ENCODE measurements around the gene GABRE.

Gene GABRE

GRCh38 chrX:151974336-151975227 lies at the start of gene GABRE:
TSS of gene GABRE (minus strand) at chrX:151974676. CDS start at chrX:151974625, 51 bp downstream.
- DNase-seq (ENCODE audit: low read depth, low spot score) = no peak

GRCh38 chrX:152020888-152021287 lies 46.4 kb upstream of the GABRE start:
- DNase-seq (ENCODE audit: low read depth, low spot score) = no peak

- no peak for DNase-seq (ENCODE audit: low read depth, low spot score)
Observed at GRCh38 chrX:151999813-152000212, 25.3 kb upstream of the GABRE start.

GRCh38 chrX:151997539-151997938 lies 23.1 kb upstream of the GABRE start:
- no peak for DNase-seq (ENCODE audit: low read depth, low spot score)

- DNase-seq (ENCODE audit: low read depth, low spot score) = no peak
Observed at GRCh38 chrX:151996347-151996746, 21.9 kb upstream of the GABRE start.

GRCh38 chrX:151994476-151994875 lies 20.0 kb upstream of the GABRE start:
- no peak for DNase-seq (ENCODE audit: low read depth, low spot score)

GRCh38 chrX:151988706-151989299 lies 14.3 kb upstream of the GABRE start:
- DNase-seq (ENCODE audit: low read depth, low spot score) = no peak

- DNase-seq (ENCODE audit: low read depth, low spot score) = no peak
Observed at GRCh38 chrX:151987108-151987507, 12.6 kb upstream of the GABRE start.

- DNase-seq (ENCODE audit: low read depth, low spot score) = no peak
Observed at GRCh38 chrX:151985955-151986354, 11.5 kb upstream of the GABRE start.

- no peak for DNase-seq (ENCODE audit: low read depth, low spot score)
Observed at GRCh38 chrX:151985531-151985930, 11.1 kb upstream of the GABRE start.

- DNase-seq (ENCODE audit: low read depth, low spot score) = no peak
Observed at GRCh38 chrX:151984902-151985301, 10.4 kb upstream of the GABRE start.

- no peak for DNase-seq (ENCODE audit: low read depth, low spot score)
Observed at GRCh38 chrX:151984328-151984727, 9.9 kb upstream of the GABRE start.

- DNase-seq (ENCODE audit: low read depth, low spot score) = no peak
Observed at GRCh38 chrX:151983186-151983585, 8.7 kb upstream of the GABRE start.

GRCh38 chrX:151982222-151982621 lies 7.7 kb upstream of the GABRE start:
- no peak for DNase-seq (ENCODE audit: low read depth, low spot score)

- DNase-seq (ENCODE audit: low read depth, low spot score) = no peak
Observed at GRCh38 chrX:151981129-151981528, 6.7 kb upstream of the GABRE start.

- DNase-seq (ENCODE audit: low read depth, low spot score) = no peak
Observed at GRCh38 chrX:151977923-151978322, 3.4 kb upstream of the GABRE start.

- DNase-seq (ENCODE audit: low read depth, low spot score) = no peak
Observed at GRCh38 chrX:151977009-151977408, 2.5 kb upstream of the GABRE start.

- no peak for DNase-seq (ENCODE audit: low read depth, low spot score)
Observed at GRCh38 chrX:151975736-151976275, 1.3 kb upstream of the GABRE start.

GRCh38 chrX:151975228-151975593 lies 735 bp upstream of the GABRE start:
- DNase-seq (ENCODE audit: low read depth, low spot score) = no peak

- no peak for DNase-seq (ENCODE audit: low read depth, low spot score)
Observed at GRCh38 chrX:151973851-151974335, 583 bp downstream of the GABRE start.

GRCh38 chrX:151973060-151973661 lies 1.3 kb downstream of the GABRE start:
- DNase-seq (ENCODE audit: low read depth, low spot score) = no peak

GRCh38 chrX:151970661-151971060 lies 3.8 kb downstream of the GABRE start:
- DNase-seq (ENCODE audit: low read depth, low spot score) = no peak

Measured in iPS DF 19.7 (cell line).